ENCODE data around the gene TRIM2.

TRIM2 gene

GRCh38 chr4:153275380-153276276 lies 71.4 kb downstream of the TRIM2 start:
- DNase-seq (ENCODE audit: low read depth in 2 of 2), result no peak

DNA sequence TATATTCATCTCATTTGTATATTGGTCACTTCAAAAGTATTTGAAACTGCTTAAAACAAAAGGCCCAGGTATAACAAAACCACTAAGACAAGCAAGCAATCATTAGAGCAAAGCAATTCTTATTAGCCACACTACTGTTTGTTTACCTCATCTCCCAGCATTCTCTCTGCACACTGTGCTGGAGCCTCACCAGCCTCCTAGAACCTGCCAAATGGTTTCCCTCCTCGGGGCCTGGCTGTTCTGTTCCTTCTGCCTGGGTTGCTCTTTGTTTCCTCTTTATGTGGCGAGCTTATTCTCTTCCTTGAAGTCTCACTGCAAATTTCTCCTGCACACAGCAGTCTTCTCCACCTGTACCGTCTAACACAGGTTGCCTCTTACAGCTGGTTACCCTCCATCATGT lies 72.7 kb downstream of the TRIM2 start:
- no peak for DNase-seq (ENCODE audit: low read depth in 2 of 2)

GRCh38 chr4:153281476-153281875 lies 77.2 kb downstream of the TRIM2 start:
- no peak for DNase-seq (ENCODE audit: low read depth in 2 of 2)

DNA sequence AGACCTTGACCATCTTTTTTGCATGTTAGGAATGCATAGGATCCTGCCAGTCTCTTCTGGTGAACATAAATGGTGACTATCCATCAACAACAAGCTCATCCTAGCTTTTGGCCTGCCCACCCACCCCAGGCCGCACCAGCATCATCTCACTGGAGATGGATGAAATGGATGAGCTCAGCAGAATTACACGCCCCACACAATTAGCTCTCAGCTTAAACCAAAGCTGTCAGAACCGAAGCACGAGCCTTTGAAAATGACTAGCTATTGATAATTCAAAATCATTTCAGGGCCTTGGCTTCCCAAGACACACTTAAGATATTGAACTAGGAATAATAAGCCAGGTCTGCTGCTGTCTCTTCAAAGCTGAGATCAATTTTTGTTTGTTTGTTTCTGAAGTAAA lies 77.8 kb downstream of the TRIM2 start:
- DNase-seq (ENCODE audit: low read depth in 2 of 2), result no peak

- DNase-seq (ENCODE audit: low read depth in 2 of 2), result no peak
Observed at GRCh38 chr4:153283260-153283659, 79.0 kb downstream of the TRIM2 start.

DNA sequence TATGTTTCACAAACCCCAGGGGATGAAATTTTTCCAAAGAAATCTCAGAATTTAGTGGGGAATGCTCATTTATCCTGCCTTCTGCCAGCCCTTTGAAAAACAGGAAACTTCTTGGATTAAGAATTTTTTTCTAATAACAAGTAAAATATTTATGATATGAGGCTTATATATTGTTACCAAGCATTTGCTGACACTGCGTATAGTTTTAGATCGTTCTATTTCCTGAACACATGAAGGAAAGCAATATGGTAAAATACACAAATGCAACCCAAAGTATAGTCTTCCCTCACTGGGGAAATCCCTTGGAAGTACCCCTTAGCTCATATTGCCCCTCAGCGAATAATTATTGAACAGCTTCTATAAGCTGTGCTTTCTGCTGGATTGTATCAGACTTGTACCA lies 85.9 kb downstream of the TRIM2 start:
- DNase-seq (ENCODE audit: low read depth in 2 of 2), result no peak

DNA sequence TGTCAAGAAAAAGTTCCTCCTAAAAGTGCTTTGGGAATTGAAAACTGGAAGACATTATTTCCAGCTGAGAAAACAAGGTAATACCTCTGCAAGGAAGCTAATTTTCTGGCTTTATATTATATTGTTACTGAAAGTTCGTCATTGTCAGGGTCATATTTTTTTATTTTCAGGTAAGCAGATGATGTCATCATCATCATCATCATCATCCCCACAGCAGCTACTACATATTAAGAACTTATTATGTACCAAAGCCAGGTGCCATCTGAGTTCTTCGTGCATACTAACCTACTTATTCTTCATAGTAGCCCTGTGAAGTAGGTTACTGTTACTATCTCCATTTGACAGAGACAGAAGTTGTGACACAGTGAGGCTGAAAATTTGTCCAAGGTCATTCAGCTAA lies 87.3 kb downstream of the TRIM2 start:
- DNase-seq (ENCODE audit: low read depth in 2 of 2), result no peak

DNA sequence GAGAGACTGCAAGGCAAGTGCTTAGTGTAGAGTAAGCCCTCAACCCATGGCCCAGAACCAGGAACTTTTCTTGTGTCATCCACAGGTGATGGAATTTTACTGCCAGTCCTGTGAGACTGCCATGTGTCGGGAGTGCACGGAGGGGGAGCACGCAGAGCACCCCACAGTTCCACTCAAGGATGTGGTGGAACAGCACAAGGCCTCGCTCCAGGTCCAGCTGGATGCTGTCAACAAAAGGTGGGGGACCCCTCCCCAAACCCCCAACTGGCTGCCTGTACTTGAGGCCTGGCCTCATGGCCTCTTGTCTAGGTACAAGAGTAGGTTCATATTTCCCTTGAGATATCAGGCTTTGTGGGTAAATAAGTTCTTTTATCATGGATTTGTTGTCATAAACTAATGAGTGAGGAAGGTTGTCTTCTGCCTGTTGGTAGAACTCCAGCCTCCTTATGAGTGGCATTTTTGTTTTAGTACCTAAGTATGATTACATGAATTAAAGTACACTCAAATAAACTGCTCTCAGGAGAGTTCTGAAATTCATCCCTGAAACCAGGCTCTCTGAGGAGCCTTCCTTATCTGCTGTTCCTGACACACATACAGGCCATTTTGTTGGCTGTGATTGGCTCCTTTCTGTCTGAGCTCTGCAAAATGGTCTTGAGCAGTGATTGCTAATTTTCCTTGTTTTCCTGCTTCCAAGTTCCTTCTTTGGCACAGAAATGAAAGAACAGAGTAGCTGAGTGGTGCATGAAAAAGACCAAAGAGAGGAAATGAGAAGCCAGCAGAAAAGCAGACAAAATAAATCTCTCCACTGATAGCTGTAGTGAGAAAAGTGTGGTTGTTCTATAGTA lies 88.9 kb downstream of the TRIM2 start:
- DNase-seq (ENCODE audit: low read depth in 2 of 2), result no peak

- no peak for DNase-seq (ENCODE audit: low read depth in 2 of 2)
Observed at GRCh38 chr4:153293742-153294057, 89.5 kb downstream of the TRIM2 start.

DNA sequence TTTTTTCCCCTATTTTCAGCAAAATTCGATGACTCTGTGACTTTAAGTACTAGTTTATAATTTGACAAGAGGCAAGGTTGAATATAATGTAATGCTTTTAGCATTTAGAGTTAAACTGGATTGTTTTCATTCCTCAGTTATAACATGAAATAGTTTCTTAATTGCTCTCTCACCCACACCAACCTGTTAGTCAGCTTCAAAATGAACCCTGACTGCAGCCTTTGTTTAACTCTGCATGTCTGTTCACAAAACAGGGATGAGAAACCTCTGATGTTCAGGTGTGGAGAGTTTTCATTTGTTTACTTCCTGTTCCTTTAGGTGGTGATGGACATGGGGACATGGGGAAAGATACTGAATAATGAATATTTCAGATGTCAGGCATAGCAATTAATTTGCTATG lies 90.4 kb downstream of the TRIM2 start:
- no peak for DNase-seq (ENCODE audit: low read depth in 2 of 2)

DNA sequence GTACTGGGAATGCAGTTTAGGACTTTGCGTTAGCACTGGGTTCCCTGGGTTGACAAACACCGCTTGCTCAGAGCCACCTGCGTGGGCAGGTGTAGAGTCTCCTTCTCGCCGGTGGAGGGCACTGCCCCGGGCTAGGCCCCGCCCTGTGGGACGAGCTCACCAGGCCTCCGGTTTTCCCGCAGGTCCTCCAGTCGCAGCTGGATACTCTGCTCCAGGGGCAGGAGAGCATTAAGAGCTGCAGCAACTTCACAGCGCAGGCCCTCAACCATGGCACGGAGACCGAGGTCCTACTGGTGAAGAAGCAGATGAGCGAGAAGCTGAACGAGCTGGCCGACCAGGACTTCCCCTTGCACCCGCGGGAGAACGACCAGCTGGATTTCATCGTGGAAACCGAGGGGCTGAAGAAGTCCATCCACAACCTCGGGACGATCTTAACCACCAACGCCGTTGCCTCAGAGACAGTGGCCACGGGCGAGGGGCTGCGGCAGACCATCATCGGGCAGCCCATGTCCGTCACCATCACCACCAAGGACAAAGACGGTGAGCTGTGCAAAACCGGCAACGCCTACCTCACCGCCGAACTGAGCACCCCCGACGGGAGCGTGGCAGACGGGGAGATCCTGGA lies 91.0 kb downstream of the TRIM2 start:
- no peak for DNase-seq (ENCODE audit: low read depth in 2 of 2)

GRCh38 chr4:153296040-153296823 lies 92.0 kb downstream of the TRIM2 start:
- DNase-seq (ENCODE audit: low read depth in 2 of 2), result no peak

- DNase-seq (ENCODE audit: low read depth in 2 of 2), result no peak
Observed at GRCh38 chr4:153297116-153297515, 92.9 kb downstream of the TRIM2 start.

DNA sequence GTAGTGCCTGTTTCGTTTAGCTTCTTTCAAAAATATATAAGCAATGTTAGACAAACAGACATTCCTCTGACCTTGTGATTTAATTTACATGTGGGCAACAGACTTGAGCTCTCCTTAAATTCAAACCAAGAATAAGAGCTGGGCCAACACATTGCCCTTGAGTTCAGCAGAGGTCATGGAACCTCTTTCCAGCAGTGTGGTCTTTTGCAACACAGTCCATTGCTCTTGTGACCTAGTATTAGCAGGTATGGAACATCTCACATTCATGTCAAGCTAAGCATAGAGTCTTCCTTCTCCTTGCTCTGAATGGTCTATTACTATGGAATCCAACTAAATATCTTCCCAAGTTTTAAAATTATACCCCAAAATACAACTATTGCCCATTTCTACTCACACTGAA lies 106.5 kb downstream of the TRIM2 start:
- DNase-seq (ENCODE audit: low read depth in 2 of 2), result no peak

- no peak for DNase-seq (ENCODE audit: low read depth in 2 of 2)
Observed at GRCh38 chr4:153314915-153315314, 110.7 kb downstream of the TRIM2 start.

- DNase-seq (ENCODE audit: low read depth in 2 of 2), result no peak
Observed at GRCh38 chr4:153318696-153319320, 114.6 kb downstream of the TRIM2 start.

- no peak for DNase-seq (ENCODE audit: low read depth in 2 of 2)
Observed at GRCh38 chr4:153322791-153323190, 118.5 kb downstream of the TRIM2 start.

- DNase-seq (ENCODE audit: low read depth in 2 of 2), result no peak
Observed at GRCh38 chr4:153324046-153324445, 119.8 kb downstream of the TRIM2 start.

DNA sequence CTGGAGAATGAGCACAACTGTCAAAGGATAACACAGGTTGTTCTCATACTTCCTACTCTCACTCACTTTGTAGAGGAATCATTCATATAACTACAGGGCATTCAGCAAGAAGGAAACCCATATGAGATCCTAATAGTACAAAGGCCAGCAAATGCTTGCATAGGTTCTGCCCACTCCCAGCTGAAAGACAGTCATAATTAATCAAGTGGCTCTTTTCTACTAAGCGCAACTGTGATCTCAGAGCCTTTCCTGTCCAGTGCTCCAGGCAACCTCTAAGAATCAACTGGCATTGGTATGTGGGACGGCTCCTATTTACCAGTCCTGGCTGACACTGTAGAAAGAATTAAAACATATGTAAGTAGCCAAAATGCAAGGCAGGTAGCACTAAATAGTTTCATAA lies 121.3 kb downstream of the TRIM2 start:
- DNase-seq (ENCODE audit: low read depth in 2 of 2), result no peak

DNA sequence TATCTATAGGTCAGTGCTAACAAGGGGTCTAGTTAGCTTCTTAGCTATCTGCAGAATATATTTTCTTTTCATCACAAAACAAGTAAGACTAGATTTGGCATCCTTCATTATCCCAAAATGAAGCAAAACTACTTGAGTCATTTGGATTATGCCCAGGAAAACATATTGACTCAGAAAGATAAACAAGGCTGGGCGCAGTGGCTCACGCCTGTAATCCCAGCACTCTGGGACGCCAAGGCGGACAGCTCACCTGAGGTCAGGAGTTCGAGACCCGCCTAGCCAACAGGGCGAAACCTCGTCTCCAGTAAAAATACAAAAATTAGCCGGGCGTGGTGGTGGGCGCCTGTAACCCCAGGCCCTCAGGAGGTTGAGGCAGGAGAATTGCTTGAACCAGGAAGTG lies 122.3 kb downstream of the TRIM2 start:
- DNase-seq (ENCODE audit: low read depth in 2 of 2), result no peak

DNA sequence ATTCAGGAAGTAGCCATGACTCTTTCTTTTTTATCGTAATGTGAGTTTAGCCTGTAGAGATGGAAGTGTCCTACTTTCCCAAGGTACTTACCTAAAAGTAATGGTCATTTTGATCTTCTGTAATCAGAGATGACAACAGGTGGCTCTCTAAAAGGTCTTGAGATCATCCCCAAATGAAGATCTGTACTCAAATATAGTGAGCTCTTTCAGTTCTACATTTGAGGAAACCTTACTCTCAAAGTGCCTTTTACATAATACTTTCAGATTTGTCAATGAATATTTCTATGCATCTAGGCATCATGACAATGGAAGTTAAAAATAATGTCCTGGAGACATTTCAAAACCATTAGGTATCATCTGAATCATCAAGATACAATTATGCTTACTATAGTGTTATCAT lies 123.0 kb downstream of the TRIM2 start:
- DNase-seq (ENCODE audit: low read depth in 2 of 2), result no peak
